ENCODE measurements around the gene LEAP2. TPM values are rescaled to one million over a fixed set of nuclear protein-coding genes. Genes with fewer than 3 reads are reported as not detected.

LEAP2 gene
- total and polyA plus RNA-seq, 10 of the 15 experiments (the other 5 are each of a cell fraction or from before 2014, with no cell fraction given): 1.9 to 8.8 (median 2.3) TPM

DNA sequence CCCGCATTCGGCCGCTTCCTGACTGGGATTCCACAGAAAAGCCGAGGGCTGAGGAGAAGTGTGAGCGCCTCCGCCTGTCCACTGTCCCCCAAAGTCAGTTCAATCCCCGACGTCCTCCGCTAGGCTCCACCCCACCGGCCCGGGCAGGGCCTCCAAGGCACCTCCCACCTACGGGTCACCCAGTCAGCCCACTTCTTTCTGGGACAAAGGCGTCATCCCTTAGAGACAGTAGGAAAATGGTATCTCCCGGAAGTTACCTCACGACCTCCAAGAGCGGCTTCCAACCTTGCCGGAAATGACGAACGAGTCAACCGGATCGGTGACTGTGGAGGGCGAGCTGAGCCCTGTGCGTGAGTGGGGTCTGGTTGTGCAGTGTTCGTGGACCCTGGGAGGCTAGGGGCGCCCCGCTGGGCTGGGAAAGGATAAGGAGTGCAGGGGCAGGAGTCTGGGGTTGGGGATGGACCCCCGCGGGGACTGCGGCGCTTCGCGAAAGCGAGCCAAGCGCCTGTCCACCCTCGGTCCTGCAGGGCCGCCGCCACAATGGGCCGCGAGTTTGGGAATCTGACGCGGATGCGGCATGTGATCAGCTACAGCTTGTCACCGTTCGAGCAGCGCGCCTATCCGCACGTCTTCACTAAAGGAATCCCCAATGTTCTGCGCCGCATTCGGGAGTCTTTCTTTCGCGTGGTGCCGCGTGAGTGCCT, 7.0 kb upstream of the LEAP2 start, which contains the start of the genes GDF9 and UQCRQ (continued):
- TF ChIP-seq, protein P1, sequence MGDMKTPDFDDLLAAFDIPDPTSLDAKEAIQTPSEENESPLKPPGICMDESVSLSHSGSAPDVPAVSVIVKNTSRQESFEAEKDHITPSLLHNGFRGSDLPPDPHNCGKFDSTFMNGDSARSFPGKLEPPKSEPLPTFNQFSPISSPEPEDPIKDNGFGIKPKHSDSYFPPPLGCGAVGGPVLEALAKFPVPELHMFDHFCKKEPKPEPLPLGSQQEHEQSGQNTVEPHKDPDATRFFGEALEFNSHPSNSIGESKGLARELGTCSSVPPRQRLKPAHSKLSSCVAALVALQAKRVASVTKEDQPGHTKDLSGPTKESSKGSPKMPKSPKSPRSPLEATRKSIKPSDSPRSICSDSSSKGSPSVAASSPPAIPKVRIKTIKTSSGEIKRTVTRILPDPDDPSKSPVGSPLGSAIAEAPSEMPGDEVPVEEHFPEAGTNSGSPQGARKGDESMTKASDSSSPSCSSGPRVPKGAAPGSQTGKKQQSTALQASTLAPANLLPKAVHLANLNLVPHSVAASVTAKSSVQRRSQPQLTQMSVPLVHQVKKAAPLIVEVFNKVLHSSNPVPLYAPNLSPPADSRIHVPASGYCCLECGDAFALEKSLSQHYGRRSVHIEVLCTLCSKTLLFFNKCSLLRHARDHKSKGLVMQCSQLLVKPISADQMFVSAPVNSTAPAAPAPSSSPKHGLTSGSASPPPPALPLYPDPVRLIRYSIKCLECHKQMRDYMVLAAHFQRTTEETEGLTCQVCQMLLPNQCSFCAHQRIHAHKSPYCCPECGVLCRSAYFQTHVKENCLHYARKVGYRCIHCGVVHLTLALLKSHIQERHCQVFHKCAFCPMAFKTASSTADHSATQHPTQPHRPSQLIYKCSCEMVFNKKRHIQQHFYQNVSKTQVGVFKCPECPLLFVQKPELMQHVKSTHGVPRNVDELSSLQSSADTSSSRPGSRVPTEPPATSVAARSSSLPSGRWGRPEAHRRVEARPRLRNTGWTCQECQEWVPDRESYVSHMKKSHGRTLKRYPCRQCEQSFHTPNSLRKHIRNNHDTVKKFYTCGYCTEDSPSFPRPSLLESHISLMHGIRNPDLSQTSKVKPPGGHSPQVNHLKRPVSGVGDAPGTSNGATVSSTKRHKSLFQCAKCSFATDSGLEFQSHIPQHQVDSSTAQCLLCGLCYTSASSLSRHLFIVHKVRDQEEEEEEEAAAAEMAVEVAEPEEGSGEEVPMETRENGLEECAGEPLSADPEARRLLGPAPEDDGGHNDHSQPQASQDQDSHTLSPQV (IDR thresholded peaks at IDR 0.05): no peak
- peak; percentile 45; the same call in 1 of the 2 replicates for TF ChIP-seq YY1 (IDR thresholded peaks at IDR 0.05; ENCODE audit: low read depth, low read length)
- no peak for TF ChIP-seq HDAC6 (IDR thresholded peaks at IDR 0.05; ENCODE audit: unreplicated experiment)
- TF ChIP-seq, protein P2, sequence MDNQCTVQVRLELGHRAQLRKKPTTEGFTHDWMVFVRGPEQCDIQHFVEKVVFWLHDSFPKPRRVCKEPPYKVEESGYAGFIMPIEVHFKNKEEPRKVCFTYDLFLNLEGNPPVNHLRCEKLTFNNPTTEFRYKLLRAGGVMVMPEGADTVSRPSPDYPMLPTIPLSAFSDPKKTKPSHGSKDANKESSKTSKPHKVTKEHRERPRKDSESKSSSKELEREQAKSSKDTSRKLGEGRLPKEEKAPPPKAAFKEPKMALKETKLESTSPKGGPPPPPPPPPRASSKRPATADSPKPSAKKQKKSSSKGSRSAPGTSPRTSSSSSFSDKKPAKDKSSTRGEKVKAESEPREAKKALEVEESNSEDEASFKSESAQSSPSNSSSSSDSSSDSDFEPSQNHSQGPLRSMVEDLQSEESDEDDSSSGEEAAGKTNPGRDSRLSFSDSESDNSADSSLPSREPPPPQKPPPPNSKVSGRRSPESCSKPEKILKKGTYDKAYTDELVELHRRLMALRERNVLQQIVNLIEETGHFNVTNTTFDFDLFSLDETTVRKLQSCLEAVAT (IDR thresholded peaks at IDR 0.05): no peak
- TF ChIP-seq SP1 (IDR thresholded peaks at IDR 0.05; ENCODE audit: low read depth, low read length): peak; percentile 62
- 0 out of 2 replicates have a peak, but pooled peaks have one; percentile 0 for TF ChIP-seq PAX5 (IDR thresholded peaks at IDR 0.05; ENCODE audit: borderline replicate concordance, low read depth, low read length)
- TF ChIP-seq ATF7 (IDR thresholded peaks at IDR 0.05; ENCODE audit: low read depth): peak; percentile 99
- no peak for TF ChIP-seq ZNF622 (IDR thresholded peaks at IDR 0.05)
- no peak for TF ChIP-seq WRNIP1 (IDR thresholded peaks at IDR 0.05; ENCODE audit: borderline replicate concordance, low read depth, low read length)
- TF ChIP-seq CBFB (IDR thresholded peaks at IDR 0.05; ENCODE audit: low read depth): 0 out of 2 replicates have a peak, but pooled peaks have one; percentile 54
- TF ChIP-seq NR2C1 (IDR thresholded peaks at IDR 0.05): peak; percentile 80
- TF ChIP-seq TCF12 (IDR thresholded peaks at IDR 0.05; ENCODE audit: low read depth, low read length): no peak
- no peak for TF ChIP-seq ETV6 (conservative IDR thresholded peaks at IDR 0.05 in 1 of 2, IDR thresholded peaks at IDR 0.05 in 1 of 2; ENCODE audit: borderline replicate concordance in 1 of 2, low read depth in 1 of 2)
- no peak for TF ChIP-seq TCF7 (IDR thresholded peaks at IDR 0.05; ENCODE audit: borderline replicate concordance)
- no peak for TF ChIP-seq ASH2L (IDR thresholded peaks at IDR 0.05; ENCODE audit: borderline replicate concordance, low read depth)
- peak; percentile 83; the same call in 1 of the 2 replicates for TF ChIP-seq HDGF (IDR thresholded peaks at IDR 0.05)
- TF ChIP-seq, protein P3, sequence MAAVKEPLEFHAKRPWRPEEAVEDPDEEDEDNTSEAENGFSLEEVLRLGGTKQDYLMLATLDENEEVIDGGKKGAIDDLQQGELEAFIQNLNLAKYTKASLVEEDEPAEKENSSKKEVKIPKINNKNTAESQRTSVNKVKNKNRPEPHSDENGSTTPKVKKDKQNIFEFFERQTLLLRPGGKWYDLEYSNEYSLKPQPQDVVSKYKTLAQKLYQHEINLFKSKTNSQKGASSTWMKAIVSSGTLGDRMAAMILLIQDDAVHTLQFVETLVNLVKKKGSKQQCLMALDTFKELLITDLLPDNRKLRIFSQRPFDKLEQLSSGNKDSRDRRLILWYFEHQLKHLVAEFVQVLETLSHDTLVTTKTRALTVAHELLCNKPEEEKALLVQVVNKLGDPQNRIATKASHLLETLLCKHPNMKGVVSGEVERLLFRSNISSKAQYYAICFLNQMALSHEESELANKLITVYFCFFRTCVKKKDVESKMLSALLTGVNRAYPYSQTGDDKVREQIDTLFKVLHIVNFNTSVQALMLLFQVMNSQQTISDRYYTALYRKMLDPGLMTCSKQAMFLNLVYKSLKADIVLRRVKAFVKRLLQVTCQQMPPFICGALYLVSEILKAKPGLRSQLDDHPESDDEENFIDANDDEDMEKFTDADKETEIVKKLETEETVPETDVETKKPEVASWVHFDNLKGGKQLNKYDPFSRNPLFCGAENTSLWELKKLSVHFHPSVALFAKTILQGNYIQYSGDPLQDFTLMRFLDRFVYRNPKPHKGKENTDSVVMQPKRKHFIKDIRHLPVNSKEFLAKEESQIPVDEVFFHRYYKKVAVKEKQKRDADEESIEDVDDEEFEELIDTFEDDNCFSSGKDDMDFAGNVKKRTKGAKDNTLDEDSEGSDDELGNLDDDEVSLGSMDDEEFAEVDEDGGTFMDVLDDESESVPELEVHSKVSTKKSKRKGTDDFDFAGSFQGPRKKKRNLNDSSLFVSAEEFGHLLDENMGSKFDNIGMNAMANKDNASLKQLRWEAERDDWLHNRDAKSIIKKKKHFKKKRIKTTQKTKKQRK (IDR thresholded peaks at IDR 0.05; ENCODE audit: low read depth, low read length): no peak
- TF ChIP-seq IKZF1 (conservative IDR thresholded peaks at IDR 0.05): peak; percentile 79
- TF ChIP-seq MTA3 (IDR thresholded peaks at IDR 0.05; ENCODE audit: borderline replicate concordance, low read length): no peak; the same call in 1 of the 2 replicates
- TF ChIP-seq GABPA (IDR thresholded peaks at IDR 0.05; ENCODE audit: low read depth): peak; percentile 95

Measured in GM12878 (cell line).